ENCODE measurements around the gene UBE2L5. TPM values are rescaled to one million over a fixed set of nuclear protein-coding genes. Genes with fewer than 3 reads are reported as not detected.

UBE2L5 gene
- total and polyA plus RNA-seq, 2 of the 4 experiments (the other 2 are of a cell fraction), result 0.18 TPM; not detected in 1

GRCh38 chr13:30416471-30416870 is 5.8 kb upstream of the UBE2L5 start:
- no peak overlapping the region for H2BK120ac ChIP-seq (ENCODE audit: low read depth, low read length)
- H2AK9ac ChIP-seq (replicated peaks; ENCODE audit: low read depth, low read length, poor library complexity), result no peak overlapping the region
- in situ Hi-C loops (cut with MboI; ENCODE audit: low sequenced_read_pairs) (no loop called here), dilution Hi-C loops (cut with HindIII; ENCODE audit: low sequenced_read_pairs, unreplicated experiment) (no loop called here), intact Hi-C loops (cut with micrococcal nuclease) (no loop called here)
- H3K79me1 ChIP-seq (ENCODE audit: low read depth in 1 of 2, low read length in 2 of 2), result peaks cover 0 to 7% of the 10 kb centered on the region in 2 experiments; a peak in 1 of 4 replicates
- CTCF ChIA-PET, result interaction anchor here (0.6 kb wide), 1 partner anchor 34 kb away, joined by 4 read pairs; no protein-coding TSS in a partner anchor
- peaks cover 4% of the 10 kb centered on the region; the same call in 1 of the 2 replicates for H3K4me1 ChIP-seq (ENCODE audit: control insufficient read depth, insufficient read depth, low read length)
- no peak for DNase-seq
- peaks cover 6% of the 10 kb centered on the region for H3K9me1 ChIP-seq (ENCODE audit: insufficient read depth, low read length)
- no peaks in the 10 kb centered on the region for H3K36me3 ChIP-seq (ENCODE audit: control insufficient read depth, insufficient read depth, low read length)
- H3K4me2 ChIP-seq (ENCODE audit: low read depth, low read length), result no peak overlapping the region
- H3K23ac ChIP-seq (ENCODE audit: low read depth, low read length), result no peak overlapping the region
- no TSS peak for BruUV-seq (replicated peaks)
- H2BK15ac ChIP-seq (ENCODE audit: low read depth, low read length), result no peak overlapping the region
- H3K27ac ChIP-seq (ENCODE audit: insufficient read depth, low read length), result no peak overlapping the region
- H4K91ac ChIP-seq (ENCODE audit: insufficient read depth, low read depth, low read length), result no peak overlapping the region
- no peak for ATAC-seq (ENCODE audit: low read depth)
- no peak overlapping the region for H2BK5ac ChIP-seq (ENCODE audit: low read depth, low read length, poor library complexity, severe bottlenecking)
- H3K56ac ChIP-seq (ENCODE audit: extremely low read depth, insufficient read depth, low read length), result no peak overlapping the region
- no peak overlapping the region for H3K4ac ChIP-seq (ENCODE audit: low read depth, low read length)
- WGBS, 2 experiments (ENCODE audit: extremely low coverage in 2 of 2, insufficient read length in 1 of 2), result no CpG with 5 or more reads among the region's 1 CpG
- TF ChIP-seq ELK1 (IDR thresholded peaks at IDR 0.05; ENCODE audit: borderline replicate concordance, low read depth, low read length), result no peak
- no peak for TF ChIP-seq MAZ (IDR thresholded peaks at IDR 0.05; ENCODE audit: borderline replicate concordance, low read depth, low read length)
- no peak for TF ChIP-seq BHLHE40 (IDR thresholded peaks at IDR 0.05; ENCODE audit: low read depth, low read length)
- no peak for TF ChIP-seq CEBPB (IDR thresholded peaks at IDR 0.05; ENCODE audit: low read depth, low read length)
- TF ChIP-seq USF2 (IDR thresholded peaks at IDR 0.05; ENCODE audit: low read depth, low read length), result no peak
- no peak for TF ChIP-seq RCOR1 (IDR thresholded peaks at IDR 0.05; ENCODE audit: insufficient replicate concordance, low read length)
- TF ChIP-seq RFX5 (IDR thresholded peaks at IDR 0.05; ENCODE audit: low read depth, low read length), result no peak
- no peak for TF ChIP-seq CTCF (conservative IDR thresholded peaks at IDR 0.05; ENCODE audit: low read depth, low read length)
- H3K14ac ChIP-seq (replicated peaks; ENCODE audit: low read depth, low read length), result no peak overlapping the region
- H3K4me3 ChIP-seq (ENCODE audit: insufficient read depth, low read depth, low read length), result no peak overlapping the region
- H2AK5ac ChIP-seq (ENCODE audit: low read depth, low read length), result no peak overlapping the region
- H3K18ac ChIP-seq (ENCODE audit: low read depth, low read length), result no peak overlapping the region
- no peak overlapping the region for H2BK20ac ChIP-seq (ENCODE audit: low read depth, low read length)
- no peaks in the 10 kb centered on the region for H3K27me3 ChIP-seq (ENCODE audit: control insufficient read depth, insufficient read depth, low read length)
- no peaks in the 10 kb centered on the region for H4K20me1 ChIP-seq (ENCODE audit: insufficient read depth, low read length)
- H2AFZ ChIP-seq (replicated peaks; ENCODE audit: low read length, poor library complexity), result no peak overlapping the region
- no peak overlapping the region for H4K5ac ChIP-seq (ENCODE audit: low read depth, low read length)
- POLR2A ChIA-PET (ENCODE audit: unreplicated experiment), result interaction anchor here (0.5 kb wide), 1 partner anchor 649 kb away, joined by 3 read pairs; no protein-coding TSS in a partner anchor
- no peak overlapping the region for H4K8ac ChIP-seq (ENCODE audit: low read depth in 2 of 2, low read length in 2 of 2)
- no peaks in the 10 kb centered on the region for H3K9me3 ChIP-seq (ENCODE audit: control insufficient read depth, insufficient read depth, low read length)
- H3K9ac ChIP-seq (ENCODE audit: low read depth, low read length), result no peak overlapping the region
